Stomach (tissue), 4 donors: ENCODE measurements around the gene FANCE.

Experiments
- CTCF ChIP-seq, 7 experiments: fragments of 450-650 bp in 4 of 7; fragments of 200-600 bp in 3 of 7; sonication (generic) in 3 of 7; IDR thresholded peaks; one replicate each; pipeline ENCODE4 v1.5.1; 2016 to 2019; ENCODE audit warnings: antibody characterized with exemption in 7 of 7, control low read depth in 2 of 7, mild to moderate bottlenecking in 1 of 7
- POLR2A ChIP-seq, 4 donors: fragments of 450-650 bp; IDR thresholded peaks; one replicate each; pipeline ENCODE4 v1.6.1; 2016; ENCODE audit warnings: antibody characterized with exemption in 4 of 4, control low read depth in 2 of 4, mild to moderate bottlenecking in 1 of 4, moderate library complexity in 1 of 4
- POLR2AphosphoS5 ChIP-seq, 3 donors: sonication (generic); formaldehyde crosslinking; IDR thresholded peaks; one replicate each; pipeline ENCODE4 v1.6.1; 2016; ENCODE audit warnings: antibody characterized with exemption in 3 of 3

GRCh38 chr6:35496841-35497570 is 44.9 kb downstream of the FANCE start, which contains the start of gene TEAD3:
- peak in 1 of 3 donors; percentile 5 for TF ChIP-seq POLR2AphosphoS5 (IDR thresholded peaks at IDR 0.05)
- no peak for TF ChIP-seq CTCF (IDR thresholded peaks at IDR 0.05)
- TF ChIP-seq POLR2A (IDR thresholded peaks at IDR 0.05), result no peak
